Kidney epithelial cell (primary cell): ENCODE results near the gene ZNF503. TPM values are rescaled to one million over a fixed set of nuclear protein-coding genes. Genes with fewer than 3 reads are reported as not detected.
A peak's percentile ranks its signal among the peaks of the same experiment; 100 is the strongest.

Experiments used
- DNase-seq: peaks from one replicate; pipeline ENCODE4 v3.0.0-alpha.2; 2010; ENCODE audit warnings: low read depth
- H3K27me3 ChIP-seq: 2 replicates; pipeline ENCODE4 v1.6.0; 2011; ENCODE audit warnings: low read length; ENCODE audit not compliant: control insufficient read depth, insufficient read depth
- H3K36me3 ChIP-seq: 2 replicates; pipeline ENCODE4 v1.5.1; 2011; ENCODE audit warnings: low read length; ENCODE audit not compliant: control insufficient read depth, insufficient read depth
- H3K4me3 ChIP-seq: 2 replicates; pipeline ENCODE4 v1.5.1; 2011; ENCODE audit warnings: low read depth, mild to moderate bottlenecking, control low read depth, low read length
- total RNA-seq: library from RNA; depleted of rRNA; stranded (reverse); fragments of >200 nt; gene quantifications from 2 replicates; pipeline ENCODE4 v1.2.3, GENCODE V29; 2015
- TF ChIP-seq, protein P1 (sequence below): IDR thresholded peaks from 2 replicates; pipeline ENCODE4 v1.5.1; 2011; ENCODE audit warnings: mild to moderate bottlenecking, moderate library complexity, low read length, control low read depth, inconsistent platforms; ENCODE audit not compliant: insufficient read depth, poor library complexity, severe bottlenecking

Gene ZNF503
- total RNA-seq, 1 donor from 2014 or later, result 13.8 TPM

DNA sequence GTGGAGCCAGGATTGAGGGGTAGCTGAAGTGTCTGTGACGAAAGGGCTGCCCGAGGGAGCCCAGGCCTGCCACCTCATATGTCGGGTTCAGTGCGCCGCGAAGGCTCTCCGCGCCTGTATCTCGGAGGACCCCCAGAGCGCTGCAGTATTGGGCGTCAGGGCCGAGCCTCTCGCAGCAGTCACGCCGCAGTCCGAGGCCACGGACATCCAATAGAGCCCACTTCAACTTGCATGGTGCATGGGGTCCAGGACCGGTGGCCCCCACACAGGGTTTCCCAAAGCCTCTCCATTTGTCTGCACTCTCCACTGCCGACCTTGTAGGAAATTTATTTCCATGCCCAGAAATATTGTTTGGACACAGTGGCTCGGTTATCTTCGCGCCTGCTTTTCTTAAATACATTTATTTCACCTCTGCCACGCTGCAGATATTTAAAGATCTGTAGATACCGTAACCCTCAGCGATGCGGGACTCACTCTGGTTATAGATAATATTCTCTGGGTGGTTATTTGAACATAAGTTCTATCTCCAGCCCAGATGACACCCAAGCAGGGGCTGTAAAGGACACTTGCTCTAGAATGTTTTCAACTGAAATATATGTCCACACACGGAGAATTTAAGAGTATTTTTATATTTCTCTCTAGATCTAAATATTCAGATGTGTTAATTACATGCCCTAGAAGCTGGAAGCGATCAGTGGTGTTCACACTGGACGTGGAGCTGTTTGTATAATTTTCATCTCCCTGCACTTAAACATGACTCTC lies 5.1 kb upstream of the ZNF503 start:
- DNase-seq, result no peak
- H3K27me3 ChIP-seq, result no peaks in the 10 kb centered on the region
- TF ChIP-seq, protein P1, sequence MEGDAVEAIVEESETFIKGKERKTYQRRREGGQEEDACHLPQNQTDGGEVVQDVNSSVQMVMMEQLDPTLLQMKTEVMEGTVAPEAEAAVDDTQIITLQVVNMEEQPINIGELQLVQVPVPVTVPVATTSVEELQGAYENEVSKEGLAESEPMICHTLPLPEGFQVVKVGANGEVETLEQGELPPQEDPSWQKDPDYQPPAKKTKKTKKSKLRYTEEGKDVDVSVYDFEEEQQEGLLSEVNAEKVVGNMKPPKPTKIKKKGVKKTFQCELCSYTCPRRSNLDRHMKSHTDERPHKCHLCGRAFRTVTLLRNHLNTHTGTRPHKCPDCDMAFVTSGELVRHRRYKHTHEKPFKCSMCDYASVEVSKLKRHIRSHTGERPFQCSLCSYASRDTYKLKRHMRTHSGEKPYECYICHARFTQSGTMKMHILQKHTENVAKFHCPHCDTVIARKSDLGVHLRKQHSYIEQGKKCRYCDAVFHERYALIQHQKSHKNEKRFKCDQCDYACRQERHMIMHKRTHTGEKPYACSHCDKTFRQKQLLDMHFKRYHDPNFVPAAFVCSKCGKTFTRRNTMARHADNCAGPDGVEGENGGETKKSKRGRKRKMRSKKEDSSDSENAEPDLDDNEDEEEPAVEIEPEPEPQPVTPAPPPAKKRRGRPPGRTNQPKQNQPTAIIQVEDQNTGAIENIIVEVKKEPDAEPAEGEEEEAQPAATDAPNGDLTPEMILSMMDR, result no peak
- no peak overlapping the region for H3K4me3 ChIP-seq
- H3K36me3 ChIP-seq, result no peaks in the 10 kb centered on the region

DNA sequence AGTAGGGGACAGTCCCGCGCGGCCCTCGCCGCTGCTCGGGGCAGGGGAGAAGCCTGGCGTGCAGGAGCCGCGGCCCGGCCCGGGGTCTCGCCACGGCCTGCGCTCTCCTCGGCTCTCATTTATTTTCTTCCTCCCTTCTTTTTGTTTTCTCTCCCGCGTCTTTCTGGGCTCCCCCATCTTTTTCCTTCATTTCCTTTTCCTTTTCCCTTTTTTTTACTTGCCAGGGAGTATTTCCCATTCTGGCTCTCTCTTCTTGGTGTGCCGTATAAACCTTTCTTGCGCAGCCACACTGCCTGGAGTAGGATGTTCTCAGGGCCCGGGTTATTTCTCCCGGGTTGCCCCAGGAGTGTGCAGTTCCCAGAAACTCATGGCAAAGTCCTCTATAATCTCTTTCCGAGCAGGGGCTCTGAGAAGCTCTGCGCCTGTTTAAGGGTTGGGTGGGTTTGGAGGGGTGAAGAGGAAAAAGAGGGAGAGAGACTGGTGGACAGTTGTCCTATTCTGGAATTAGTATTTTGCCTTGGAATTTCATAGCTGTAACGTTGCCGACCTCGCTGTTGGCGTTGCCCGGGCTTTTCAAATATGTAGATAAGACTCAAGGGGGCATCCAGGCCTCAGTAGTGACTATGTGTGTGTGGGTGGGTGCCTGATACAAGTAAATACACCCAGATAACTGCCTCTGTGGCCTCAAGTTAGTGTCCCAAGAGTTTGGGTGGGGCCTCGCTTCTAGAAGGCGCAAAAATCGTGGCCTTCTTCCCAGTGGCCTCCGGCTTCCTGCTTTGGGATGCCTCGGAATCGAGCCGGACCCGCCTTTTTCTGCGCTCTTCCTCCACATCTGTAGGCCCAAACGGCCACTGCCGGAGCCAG lies 4.3 kb upstream of the ZNF503 start:
- TF ChIP-seq, protein P1, result no peak
- Histone ChIP-seq H3K4me3 (peak overlapping the region; percentile 91), H3K36me3 (no peaks in the 10 kb centered on the region), H3K27me3 (no peaks in the 10 kb centered on the region)
- no peak for DNase-seq

DNA sequence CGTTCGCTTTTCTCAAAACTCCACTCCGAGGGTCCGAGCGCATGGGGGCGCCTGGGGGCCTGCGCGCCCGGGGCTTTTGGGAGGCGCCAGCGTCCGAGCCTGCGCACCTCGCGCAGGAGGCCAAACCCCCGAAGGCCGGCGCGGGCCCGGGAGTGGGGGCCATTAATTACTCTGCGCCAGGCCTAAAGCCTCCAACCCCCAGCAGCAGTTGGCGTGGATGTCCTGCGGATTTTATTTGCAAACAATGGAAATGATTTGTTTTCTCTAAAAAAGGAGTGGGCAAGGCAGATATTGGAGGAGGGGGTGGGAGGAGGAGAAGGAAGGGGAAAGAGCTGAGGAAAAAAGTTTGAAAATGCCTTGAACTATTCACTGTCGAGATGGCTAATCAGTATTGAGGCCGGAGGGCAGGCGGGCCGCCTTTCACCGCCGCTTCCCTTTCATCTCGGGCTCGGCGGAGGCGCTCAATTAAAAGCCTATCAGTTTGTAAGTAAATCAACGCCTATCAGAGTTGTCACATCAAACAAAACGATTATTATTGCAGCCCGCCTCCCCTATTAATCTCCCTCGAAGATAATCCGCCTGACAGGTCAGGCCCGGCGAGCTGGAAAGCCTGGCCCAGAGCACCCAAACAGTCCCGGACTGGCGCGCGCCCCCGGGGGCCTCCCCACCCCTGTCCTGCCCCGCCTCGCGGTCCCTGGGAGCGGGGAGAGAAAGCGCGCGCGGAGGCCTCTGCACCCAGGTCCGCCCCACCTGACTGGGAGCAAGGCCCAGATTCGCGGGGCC lies 3.4 kb upstream of the ZNF503 start:
- Histone ChIP-seq H3K27me3 (no peaks in the 10 kb centered on the region), H3K36me3 (no peaks in the 10 kb centered on the region), H3K4me3 (peak overlapping the region; percentile 91)
- no peak for DNase-seq
- TF ChIP-seq, protein P1, result no peak

DNA sequence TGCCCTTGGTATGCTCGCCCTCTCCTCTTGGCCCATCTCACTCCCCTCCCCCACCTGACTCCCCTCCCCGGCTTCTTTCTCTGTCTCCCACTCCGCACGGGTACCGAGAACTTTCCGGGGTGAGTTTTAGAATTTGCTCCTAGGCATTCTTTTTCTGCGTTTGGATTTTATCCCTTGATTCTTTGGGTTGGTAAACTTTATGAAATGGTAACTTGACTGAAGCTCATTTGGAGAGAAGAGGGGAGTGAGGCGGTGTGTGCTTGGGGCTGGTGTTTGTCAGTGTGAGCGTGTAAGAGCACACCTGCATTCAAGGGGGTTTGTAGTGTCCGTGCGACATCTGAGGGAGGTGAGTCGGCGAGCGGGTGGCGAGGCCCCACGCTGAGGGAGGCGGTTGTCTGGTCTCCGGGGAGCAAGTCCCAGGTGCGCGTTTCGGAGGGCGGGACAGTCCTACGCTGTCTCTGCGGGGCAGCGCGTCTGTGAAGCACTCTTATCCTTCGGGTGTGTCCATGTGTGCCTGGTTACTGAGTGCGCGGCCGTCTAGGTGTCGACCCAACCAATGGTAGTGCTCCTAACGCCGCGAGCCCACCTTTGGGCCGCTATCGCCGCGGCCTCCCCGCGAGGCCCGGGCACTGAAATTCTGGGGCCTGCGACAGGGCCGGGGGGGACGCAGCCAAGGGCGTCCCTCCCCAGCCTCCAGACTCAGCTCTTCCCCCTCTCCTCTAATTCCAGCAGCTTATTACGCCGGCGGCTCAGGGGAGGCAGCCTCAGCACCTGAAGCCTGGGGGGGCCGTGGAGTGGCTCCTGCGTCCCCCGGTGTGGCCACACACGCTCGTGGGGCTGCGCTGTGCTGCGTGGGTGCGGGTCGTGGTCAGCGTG lies 2.6 kb upstream of the ZNF503 start:
- no peaks in the 10 kb centered on the region for H3K27me3 ChIP-seq
- TF ChIP-seq, protein P1, result no peak
- peaks cover 2% of the 10 kb centered on the region for H3K36me3 ChIP-seq
- H3K4me3 ChIP-seq, result peak overlapping the region; percentile 91
- no peak for DNase-seq
